PC-3 (cell line): ENCODE measurements around the gene CNPY1.

ENCODE experiments used
- EZH2 ChIP-seq: fragments of 300-600 bp; sonication (generic); IDR thresholded peaks from one replicate; pipeline ENCODE4 v1.6.1; 2017; ENCODE audit warnings: antibody characterized with exemption, mild to moderate bottlenecking, low read length; ENCODE audit not compliant: unreplicated experiment
- EZH2phosphoT487 ChIP-seq: fragments of 300-600 bp; sonication (generic); IDR thresholded peaks from 2 replicates; pipeline ENCODE4 v1.6.1; 2018; ENCODE audit warnings: mild to moderate bottlenecking, antibody characterized with exemption, low read length, borderline replicate concordance
- TF ChIP-seq, protein P1 (sequence below): fragments of 300-600 bp; sonication (generic); conservative IDR thresholded peaks from 2 replicates; pipeline ENCODE4 v1.5.1; 2017; ENCODE audit warnings: antibody characterized with exemption, low read depth, mild to moderate bottlenecking, low read length

DNA sequence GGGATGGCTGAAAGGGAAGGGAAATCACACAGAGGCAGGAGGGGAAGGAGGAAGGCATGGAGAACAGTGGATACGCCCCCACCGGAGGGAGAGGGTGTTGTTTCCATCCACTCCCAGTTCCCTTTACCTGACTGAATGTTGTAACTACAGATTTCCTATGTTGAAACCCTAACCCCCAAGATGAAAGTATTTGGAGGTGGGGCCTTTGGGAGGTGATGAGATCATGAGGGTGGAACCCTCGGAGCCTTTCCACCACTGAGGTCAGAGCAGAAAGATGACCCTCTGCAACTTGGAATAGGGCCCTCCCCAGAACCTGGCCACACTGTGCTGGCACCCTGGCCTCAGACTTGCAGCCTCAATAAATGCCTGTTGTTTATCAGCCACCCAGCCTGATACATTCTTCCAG, 48.6 kb upstream of the CNPY1 start:
- TF ChIP-seq, protein P1, sequence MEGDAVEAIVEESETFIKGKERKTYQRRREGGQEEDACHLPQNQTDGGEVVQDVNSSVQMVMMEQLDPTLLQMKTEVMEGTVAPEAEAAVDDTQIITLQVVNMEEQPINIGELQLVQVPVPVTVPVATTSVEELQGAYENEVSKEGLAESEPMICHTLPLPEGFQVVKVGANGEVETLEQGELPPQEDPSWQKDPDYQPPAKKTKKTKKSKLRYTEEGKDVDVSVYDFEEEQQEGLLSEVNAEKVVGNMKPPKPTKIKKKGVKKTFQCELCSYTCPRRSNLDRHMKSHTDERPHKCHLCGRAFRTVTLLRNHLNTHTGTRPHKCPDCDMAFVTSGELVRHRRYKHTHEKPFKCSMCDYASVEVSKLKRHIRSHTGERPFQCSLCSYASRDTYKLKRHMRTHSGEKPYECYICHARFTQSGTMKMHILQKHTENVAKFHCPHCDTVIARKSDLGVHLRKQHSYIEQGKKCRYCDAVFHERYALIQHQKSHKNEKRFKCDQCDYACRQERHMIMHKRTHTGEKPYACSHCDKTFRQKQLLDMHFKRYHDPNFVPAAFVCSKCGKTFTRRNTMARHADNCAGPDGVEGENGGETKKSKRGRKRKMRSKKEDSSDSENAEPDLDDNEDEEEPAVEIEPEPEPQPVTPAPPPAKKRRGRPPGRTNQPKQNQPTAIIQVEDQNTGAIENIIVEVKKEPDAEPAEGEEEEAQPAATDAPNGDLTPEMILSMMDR: no peak
- TF ChIP-seq EZH2: no peak
- TF ChIP-seq EZH2phosphoT487: no peak
